RWPE2 (cell line): ENCODE measurements around the gene PM20D2.

Source experiments
- ATAC-seq: fragments of 200-7000 bp; cut with Tn5 transposase; 3 replicates; pipeline ENCODE4 v1.9.1; 2021; ENCODE audit warnings: low read depth
- DNase-seq: peaks from one replicate; pipeline ENCODE4 v3.0.0-alpha.2; 2020; ENCODE audit warnings: low spot score
- H3K27ac ChIP-seq: fragments of 450-650 bp; 2 replicates; pipeline ENCODE4 v1.5.1; 2017; ENCODE audit warnings: mild to moderate bottlenecking; ENCODE audit not compliant: poor library complexity, severe bottlenecking
- H3K27me3 ChIP-seq: fragments of 250-450 bp; sonication (Bioruptor Pico); 2 replicates; pipeline ENCODE4 v1.5.1; 2021; ENCODE audit warnings: mild to moderate bottlenecking, moderate library complexity; ENCODE audit not compliant: insufficient read depth, poor library complexity, severe bottlenecking
- H3K36me3 ChIP-seq: fragments of 250-450 bp; sonication (Bioruptor Pico); 2 replicates; pipeline ENCODE4 v1.5.1; 2020; ENCODE audit warnings: low read depth, mild to moderate bottlenecking, moderate library complexity
- H3K4me1 ChIP-seq: fragments of 250-450 bp; sonication (Bioruptor Pico); 2 replicates; pipeline ENCODE4 v1.5.1; 2021; ENCODE audit warnings: mild to moderate bottlenecking, moderate library complexity; ENCODE audit not compliant: insufficient read depth, poor library complexity, severe bottlenecking
- H3K4me3 ChIP-seq: fragments of 250-450 bp; sonication (Bioruptor Pico); 2 replicates; pipeline ENCODE4 v1.5.1; 2021; ENCODE audit warnings: mild to moderate bottlenecking, moderate library complexity; ENCODE audit not compliant: severe bottlenecking
- H3K9me3 ChIP-seq: fragments of 250-450 bp; sonication (Bioruptor Pico); 2 replicates; pipeline ENCODE4 v1.5.1; 2021; ENCODE audit warnings: mild to moderate bottlenecking, moderate library complexity; ENCODE audit not compliant: severe bottlenecking
- TF ChIP-seq, protein P1 (sequence below): fragments of 450-650 bp; IDR thresholded peaks from one replicate; pipeline ENCODE4 v1.5.1; 2017; ENCODE audit warnings: mild to moderate bottlenecking, moderate library complexity; ENCODE audit not compliant: poor library complexity, severe bottlenecking

Gene PM20D2

DNA sequence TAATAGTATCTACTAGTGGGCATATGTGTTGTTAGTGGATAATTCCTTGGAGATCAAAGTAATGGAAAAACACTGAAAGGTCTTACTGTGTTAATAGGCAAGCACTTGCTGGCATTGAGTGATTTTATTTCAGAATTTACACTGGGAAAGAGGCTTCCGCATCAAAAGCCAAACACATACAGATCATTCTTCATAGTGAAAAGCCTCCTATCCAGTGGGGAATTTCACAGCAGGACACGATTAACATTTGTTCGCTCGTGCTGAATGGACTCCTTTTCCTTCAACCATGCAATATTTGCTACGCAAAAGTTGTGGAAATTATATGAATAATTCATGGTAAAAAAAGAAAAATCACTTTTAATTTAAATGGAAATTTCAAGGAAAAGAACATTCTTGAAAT lies 44.9 kb downstream of the PM20D2 start:
- TF ChIP-seq, protein P1, sequence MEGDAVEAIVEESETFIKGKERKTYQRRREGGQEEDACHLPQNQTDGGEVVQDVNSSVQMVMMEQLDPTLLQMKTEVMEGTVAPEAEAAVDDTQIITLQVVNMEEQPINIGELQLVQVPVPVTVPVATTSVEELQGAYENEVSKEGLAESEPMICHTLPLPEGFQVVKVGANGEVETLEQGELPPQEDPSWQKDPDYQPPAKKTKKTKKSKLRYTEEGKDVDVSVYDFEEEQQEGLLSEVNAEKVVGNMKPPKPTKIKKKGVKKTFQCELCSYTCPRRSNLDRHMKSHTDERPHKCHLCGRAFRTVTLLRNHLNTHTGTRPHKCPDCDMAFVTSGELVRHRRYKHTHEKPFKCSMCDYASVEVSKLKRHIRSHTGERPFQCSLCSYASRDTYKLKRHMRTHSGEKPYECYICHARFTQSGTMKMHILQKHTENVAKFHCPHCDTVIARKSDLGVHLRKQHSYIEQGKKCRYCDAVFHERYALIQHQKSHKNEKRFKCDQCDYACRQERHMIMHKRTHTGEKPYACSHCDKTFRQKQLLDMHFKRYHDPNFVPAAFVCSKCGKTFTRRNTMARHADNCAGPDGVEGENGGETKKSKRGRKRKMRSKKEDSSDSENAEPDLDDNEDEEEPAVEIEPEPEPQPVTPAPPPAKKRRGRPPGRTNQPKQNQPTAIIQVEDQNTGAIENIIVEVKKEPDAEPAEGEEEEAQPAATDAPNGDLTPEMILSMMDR: no peak
- ATAC-seq (no peak), DNase-seq (no peak)
- Histone ChIP-seq H3K4me3 (no peak overlapping the region), H3K9me3 (no peaks in the 10 kb centered on the region), H3K27me3 (no peaks in the 10 kb centered on the region), H3K27ac (no peak overlapping the region), H3K36me3 (no peaks in the 10 kb centered on the region), H3K4me1 (no peaks in the 10 kb centered on the region)

DNA sequence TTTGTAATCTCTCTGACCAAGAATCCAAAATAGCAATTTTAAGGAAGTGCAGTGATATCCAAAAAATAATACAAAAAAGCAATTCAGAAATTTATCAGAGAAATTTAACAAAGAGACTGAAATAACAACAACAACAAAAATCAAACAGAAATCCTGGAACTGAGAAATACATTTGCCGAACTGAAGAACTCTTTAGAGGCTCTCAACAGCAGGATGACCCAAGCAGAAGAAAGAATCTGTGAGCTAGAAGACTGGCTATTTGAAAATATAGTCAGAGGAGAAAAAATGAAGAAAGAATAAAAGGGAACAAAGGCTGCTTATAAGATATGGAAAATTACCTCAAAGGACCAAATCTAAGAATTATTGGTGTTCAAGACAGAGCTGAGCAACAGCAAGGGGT lies 48.7 kb downstream of the PM20D2 start:
- H3K4me3 ChIP-seq: no peak overlapping the region
- ATAC-seq (no peak), DNase-seq (no peak)
- no peak overlapping the region for H3K27ac ChIP-seq
- H3K4me1 ChIP-seq: no peaks in the 10 kb centered on the region
- peaks cover 2% of the 10 kb centered on the region for H3K27me3 ChIP-seq
- TF ChIP-seq, protein P1: no peak
- peaks cover 2% of the 10 kb centered on the region for H3K9me3 ChIP-seq
- H3K36me3 ChIP-seq: no peaks in the 10 kb centered on the region

- H3K4me3 ChIP-seq: no peak overlapping the region
- ATAC-seq: no peak
- no peak overlapping the region for H3K27ac ChIP-seq
- H3K4me1 ChIP-seq: no peaks in the 10 kb centered on the region
- DNase-seq: no peak
- H3K9me3 ChIP-seq: peaks cover 2% of the 10 kb centered on the region
- no peaks in the 10 kb centered on the region for H3K36me3 ChIP-seq
- peaks cover 2% of the 10 kb centered on the region for H3K27me3 ChIP-seq
- TF ChIP-seq, protein P1: no peak
Observed at GRCh38 chr6:89197141-89197540, 51.3 kb downstream of the PM20D2 start.

DNA sequence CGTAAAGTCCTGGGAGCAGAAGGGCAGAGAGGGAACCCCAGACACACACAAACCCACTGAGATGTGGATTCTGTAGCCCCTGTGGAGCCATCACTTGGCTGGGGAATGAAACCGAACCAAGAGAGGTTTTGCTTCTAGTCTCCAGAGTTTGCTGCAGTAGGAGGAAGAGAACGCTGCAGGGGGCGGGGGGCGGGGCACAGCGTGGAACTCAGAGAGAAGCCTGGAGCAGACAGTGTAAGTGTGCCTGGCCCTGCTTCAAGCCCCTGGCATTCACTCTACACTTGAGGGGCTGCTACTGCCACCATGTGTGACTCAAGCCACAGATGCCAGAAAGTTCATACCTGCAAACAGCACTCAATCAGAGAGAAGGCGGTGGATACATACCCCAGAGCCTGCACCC lies 52.4 kb downstream of the PM20D2 start:
- Histone ChIP-seq H3K27me3 (peaks cover 2% of the 10 kb centered on the region), H3K9me3 (peaks cover 2% of the 10 kb centered on the region), H3K4me1 (no peaks in the 10 kb centered on the region), H3K36me3 (no peaks in the 10 kb centered on the region), H3K27ac (no peak overlapping the region), H3K4me3 (no peak overlapping the region)
- ATAC-seq: no peak
- DNase-seq: no peak
- TF ChIP-seq, protein P1: no peak

DNA sequence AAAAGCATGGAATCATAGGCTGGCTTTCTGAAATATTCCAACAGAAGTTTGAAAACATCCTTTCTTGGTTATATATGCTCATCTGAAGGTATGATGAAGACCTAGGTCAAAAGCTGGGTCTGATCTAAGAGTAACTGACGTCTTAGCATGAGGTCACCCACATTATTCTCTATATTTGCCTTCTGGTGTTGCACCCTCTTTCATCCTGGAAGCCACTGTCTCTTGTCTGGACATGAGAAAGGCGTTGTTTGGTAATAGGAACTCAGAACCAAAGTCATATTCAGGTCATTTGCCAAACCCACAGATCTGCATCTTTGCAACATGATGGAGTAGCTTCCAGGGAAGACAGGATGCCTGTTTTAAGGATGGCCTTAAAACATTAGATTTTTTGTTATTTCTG lies 53.7 kb downstream of the PM20D2 start:
- Histone ChIP-seq H3K4me3 (no peak overlapping the region), H3K36me3 (no peaks in the 10 kb centered on the region), H3K4me1 (no peaks in the 10 kb centered on the region), H3K27me3 (peaks cover 2% of the 10 kb centered on the region), H3K9me3 (peaks cover 2% of the 10 kb centered on the region), H3K27ac (no peak overlapping the region)
- TF ChIP-seq, protein P1: no peak
- no peak for ATAC-seq
- no peak for DNase-seq
